NCI-H2029 (cell line): ENCODE data around the gene ENTREP3.
"Not testable (repeated sequence)": the region's sequence is repeated elsewhere in the genome, so short reads cannot be mapped to it uniquely, and the experiment has no call there.

Experiments used
- DNase-seq: peaks from one replicate; lab custom pipeline; 2025; lab: John Stamatoyannopoulos, UW

Gene ENTREP3

DNA sequence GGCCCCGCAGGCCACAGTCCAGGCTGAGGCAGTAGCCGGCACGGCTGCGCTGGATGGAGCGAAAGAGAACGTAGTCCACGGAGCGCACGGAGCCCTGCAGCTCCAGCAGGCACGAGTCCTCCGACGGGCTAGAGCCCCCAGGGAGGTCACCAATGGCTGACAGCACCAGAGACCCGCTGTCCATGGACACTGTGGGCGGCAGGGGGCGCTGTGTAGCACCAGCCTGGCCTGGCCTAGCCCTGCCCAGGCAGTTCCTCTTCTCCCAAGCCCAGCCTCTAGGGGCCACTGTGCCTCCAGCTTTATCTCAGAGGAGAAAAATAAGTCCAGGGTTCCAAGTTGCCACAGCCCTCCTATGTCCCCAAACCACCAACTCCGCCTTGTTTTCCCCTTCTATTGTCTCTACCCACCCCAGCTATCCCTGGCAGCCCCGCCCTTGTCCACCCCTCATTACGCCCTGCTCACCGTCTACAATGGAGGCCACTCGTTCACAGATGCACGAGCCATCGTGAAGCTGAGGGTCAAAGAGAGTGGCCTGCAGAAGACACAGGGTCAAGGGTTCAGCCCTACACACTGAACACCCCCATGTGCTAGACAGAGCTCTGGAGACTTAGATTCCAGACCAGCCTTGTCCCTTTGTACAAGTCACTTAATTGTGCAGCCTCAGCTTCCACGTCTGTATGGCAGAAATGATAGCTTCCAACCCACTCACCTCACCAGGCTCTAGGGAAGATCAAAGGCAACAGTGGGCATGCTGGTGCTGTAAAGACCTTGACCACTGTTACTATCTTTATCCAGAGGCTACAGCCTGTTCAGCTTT is 4.4 kb downstream of the ENTREP3 start:
- peak; percentile 84 for DNase-seq

DNA sequence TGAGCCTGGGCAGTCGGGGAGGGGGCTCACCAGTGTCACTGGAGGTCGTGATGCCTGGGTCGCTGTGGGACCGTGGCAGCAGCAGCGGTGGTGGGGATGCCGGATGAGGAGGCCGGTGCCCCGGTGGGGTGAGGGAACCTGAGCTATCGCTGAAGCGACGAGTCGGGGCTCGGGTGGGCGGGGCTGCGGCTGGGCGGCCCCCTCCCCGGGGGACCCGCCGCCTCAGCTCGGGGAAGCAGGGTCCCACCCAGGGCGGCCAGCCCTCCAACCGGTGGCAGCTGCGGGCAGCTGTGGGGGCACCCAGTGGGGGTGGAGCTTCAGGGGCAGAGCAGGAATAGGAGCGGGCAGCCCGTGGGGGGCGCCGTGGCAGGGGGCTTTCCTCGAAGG is 5.0 kb downstream of the ENTREP3 start:
- no peak for DNase-seq

DNA sequence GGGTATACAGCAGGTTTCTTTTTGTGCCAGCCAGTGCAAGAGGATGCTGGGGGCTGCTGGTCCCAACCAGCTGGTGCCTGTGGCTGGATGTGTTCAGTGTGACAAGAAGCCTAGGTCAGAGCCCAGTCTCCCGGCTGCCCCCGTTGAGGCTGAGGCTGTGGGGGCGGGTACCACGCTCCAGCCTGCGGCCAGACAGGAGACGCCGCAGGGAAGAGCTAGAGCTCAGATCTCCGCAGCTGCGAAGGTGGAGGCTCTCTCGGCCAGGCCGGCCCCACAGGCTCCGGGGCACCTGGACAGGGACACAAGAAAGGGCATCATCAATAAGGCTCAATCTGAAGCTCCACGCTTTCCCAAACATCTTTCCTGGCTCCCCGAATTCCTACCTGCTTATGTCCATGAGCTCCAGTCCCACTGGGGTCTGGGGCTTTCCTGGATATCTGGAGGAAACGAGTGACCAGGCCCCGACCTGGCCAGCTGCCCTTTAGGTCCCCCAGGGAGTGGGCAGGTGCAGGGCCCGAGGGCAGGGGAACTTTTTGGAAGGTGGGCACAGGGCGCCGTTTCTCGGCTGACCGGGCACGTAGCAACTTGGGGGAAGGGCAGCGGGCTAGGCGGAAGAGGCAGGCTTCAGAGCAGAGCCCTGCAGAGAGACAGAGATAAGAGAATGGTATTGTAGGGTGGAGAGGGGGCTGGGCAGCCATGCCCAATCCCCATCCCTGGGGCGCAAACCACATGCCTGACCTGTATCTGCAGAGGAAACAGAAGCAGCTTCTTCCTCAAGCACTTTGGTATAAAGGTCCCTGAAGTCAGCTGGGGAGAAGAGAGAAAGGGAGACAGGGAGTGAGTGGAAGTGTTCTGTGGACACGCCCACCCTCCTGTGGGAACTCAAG is 7.4 kb downstream of the ENTREP3 start:
- no peak for DNase-seq

DNA sequence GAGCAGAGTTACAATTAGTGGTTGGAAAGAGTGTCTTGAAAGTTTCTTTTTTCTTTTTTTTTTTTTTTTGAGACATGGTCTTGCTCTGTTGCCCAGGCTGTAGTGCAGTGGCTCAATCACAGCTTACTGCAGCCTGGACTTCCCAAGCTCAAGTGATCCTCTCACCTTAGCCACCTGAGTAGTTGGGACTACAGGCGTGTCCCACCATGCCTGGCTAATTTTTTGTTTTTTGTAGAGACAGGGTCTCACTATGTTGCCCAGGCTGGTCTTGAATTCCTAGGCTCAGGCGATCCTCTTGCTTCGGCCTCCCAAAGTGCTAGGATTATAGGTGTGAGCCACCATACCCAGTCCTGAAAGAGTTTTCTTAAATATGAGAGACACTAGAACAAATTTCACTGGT is 8.5 kb downstream of the ENTREP3 start:
- DNase-seq = not testable (repeated sequence)

DNA sequence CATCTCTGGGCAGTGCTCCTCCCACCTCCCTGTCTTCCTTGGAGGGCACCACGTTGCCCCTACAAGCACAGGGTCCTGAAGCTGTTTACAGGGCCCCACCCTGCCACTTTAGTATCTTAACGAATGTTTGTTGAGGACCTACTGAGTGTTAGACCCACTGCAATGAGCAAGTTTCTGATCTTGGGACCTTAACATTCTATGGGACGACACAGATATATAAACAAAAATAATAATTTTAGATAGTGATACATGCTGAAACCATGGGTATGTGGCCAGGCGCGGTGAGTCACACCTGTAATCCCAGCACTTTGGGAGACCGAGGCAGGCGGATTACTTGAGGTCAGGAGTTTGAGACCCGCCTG is 10.1 kb downstream of the ENTREP3 start:
- no peak for DNase-seq

DNA sequence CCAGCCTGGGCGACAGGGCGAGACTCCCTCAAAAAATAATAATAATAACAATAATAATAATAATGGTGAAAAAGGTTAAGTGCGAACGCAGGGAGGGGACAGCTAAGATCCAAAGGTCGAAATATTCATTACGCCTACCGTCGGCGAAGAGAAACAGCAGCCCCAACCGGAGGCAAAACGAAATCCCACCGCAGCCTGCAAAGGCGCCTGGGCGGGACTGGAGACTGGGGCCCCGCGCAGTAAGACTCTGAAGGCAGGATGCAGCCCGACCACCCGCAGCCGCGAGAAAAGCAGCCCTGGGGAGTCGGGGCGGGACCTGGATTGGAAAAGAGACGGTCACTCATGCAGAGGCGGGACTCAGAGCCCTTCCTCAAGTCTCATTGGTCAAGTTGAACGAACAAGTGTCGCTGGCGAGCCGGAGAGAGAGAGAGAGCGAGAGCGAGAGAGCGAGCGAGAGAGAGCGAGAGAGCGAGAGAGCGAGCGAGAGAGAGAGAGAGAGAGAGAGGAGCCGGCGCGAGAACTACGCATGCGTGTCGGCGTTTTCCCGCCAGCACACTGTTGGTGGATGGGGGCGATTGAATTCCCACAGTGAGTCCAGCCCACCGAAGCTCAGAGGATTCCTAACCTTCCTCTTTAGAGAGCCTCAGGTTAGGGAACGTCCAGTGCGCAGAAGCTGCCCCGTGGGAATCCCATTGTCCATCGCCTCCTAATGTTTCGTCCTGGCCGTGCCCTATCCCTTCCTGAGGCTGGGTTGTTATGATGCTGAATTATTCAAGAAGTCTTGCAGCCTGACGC is 10.7 kb downstream of the ENTREP3 start:
- DNase-seq = peak; percentile 97

DNA sequence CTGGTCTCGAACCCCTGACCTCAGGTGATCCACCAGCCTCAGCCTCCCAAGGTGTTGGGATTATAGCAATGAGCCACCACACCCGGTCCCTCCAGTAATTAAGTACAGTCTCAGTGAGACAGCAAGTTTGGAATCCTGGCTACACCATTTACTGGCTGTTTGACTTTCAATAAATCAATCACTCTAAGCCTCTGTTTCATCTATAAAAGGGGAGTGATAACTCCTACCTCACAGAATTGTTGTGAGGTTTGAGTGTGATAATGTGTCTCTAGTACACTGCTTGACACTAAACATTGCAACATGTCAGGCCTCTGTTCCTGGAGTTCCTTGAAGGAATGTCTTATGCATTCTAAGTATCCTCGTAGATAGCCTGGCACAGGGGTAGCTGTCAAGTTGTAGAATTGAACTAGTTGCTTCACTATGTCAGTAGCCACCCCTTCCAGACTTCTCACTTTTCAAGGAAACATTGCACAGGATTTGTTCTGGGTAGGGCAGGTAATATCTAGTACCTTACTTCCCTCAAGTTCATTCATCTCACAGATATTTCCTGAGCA is 12.4 kb downstream of the ENTREP3 start:
- DNase-seq = no peak

DNA sequence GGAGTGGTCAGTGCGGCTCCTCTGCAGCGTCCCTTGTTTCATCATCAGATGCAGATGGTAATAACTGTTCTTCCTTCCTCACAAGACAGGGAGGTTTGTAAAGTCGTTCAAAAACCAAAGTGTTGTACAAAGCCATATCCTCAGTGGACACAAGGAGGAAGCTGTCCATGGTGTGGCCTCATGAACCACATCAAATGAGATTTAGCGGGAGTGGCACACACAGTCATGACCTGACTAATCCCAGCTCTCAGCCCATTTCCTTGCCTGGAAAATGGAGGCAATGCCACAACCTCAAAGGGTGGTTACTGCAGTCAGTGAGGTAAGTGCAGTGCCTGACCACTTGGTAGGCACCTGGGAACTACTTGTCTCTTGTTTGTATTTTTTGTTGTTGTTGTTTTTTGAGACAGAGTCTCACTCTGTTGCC is 13.4 kb downstream of the ENTREP3 start:
- DNase-seq = no peak

DNA sequence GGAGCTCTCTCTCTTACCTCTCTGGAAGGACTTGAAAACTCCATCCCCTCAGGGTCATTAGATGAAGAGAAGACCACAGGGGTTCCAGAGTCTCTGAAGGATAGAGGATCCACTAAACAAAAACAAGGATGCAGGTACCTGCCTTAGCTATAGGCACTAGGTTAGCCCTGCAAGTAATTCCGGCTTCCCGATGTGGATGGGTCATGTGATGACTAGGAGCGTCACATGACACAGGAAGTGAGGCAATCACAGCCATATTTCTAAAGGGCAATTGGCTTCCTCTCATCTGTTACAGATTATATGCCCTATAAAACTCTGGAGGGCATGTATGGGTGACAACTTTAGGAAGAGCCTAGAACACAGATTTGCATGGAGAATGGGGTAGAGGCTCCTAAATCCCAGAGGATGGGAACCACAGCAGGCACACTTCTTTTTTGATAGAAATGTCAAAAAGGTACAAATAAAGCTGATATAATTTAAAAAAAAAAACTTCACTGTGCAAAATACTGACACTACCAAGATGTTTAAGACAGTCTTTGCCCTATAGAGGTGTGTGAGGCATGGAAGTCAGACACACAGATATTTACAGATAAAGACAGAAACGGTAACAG is 14.1 kb downstream of the ENTREP3 start:
- DNase-seq = peak; percentile 86

DNA sequence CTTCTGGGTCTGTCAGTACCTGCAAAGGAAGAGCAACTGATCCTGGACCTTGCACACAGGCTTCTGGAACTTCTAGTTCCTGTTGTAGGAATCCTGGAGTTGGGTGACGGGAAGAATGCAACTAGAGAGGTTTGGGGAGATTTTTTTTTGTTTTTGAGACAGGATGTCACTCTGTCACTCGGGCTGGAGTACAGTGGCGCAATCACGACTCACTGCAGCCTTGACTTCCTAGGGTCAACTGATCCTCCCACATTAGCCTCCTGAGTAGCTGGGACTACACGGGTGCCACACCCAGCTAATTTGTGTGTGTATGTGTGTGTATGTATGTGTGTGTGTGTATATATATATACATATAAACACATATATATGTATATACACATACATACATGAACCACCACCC is 18.8 kb downstream of the ENTREP3 start:
- no peak for DNase-seq

DNA sequence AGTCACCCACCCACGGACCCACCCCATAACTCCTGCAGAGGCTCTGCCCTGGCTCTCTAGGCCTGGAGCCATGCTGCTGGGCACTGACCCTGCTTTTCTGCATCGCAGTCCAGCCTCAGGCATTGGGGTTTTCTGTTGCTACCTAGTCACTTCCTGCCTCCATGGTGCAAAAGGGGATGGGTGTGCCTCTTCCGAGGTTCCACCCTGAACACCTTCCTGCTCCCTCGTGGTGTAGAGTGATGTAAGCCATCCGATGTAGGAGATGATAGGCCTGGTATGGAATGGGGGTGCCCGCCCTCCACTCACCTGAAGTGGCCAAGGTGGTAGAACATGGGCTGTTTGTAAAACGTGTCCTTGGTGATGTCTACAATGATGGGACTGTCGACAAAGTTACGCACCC is 19.9 kb downstream of the ENTREP3 start:
- DNase-seq = not testable (repeated sequence)

DNA sequence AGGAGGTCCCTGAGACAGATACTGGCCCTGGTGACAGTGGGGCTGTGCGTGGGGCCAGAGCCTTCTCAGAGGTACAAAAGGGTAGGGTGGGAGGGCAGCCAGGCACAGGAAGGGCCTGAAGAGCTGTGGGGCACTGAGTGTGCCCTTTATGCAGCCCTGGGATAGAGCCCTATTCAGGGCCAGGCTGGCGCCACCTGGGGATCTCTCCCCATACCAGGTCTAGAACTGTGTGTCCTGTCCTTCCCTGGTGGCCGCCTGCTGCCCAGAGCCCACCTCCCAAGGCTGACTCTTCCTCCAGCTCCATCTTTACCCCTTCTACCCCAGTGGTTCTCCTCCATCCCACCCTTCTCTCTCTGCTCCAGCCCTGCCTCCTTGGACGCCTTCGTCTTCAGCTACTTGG is 21.8 kb downstream of the ENTREP3 start:
- not testable (repeated sequence) for DNase-seq

DNA sequence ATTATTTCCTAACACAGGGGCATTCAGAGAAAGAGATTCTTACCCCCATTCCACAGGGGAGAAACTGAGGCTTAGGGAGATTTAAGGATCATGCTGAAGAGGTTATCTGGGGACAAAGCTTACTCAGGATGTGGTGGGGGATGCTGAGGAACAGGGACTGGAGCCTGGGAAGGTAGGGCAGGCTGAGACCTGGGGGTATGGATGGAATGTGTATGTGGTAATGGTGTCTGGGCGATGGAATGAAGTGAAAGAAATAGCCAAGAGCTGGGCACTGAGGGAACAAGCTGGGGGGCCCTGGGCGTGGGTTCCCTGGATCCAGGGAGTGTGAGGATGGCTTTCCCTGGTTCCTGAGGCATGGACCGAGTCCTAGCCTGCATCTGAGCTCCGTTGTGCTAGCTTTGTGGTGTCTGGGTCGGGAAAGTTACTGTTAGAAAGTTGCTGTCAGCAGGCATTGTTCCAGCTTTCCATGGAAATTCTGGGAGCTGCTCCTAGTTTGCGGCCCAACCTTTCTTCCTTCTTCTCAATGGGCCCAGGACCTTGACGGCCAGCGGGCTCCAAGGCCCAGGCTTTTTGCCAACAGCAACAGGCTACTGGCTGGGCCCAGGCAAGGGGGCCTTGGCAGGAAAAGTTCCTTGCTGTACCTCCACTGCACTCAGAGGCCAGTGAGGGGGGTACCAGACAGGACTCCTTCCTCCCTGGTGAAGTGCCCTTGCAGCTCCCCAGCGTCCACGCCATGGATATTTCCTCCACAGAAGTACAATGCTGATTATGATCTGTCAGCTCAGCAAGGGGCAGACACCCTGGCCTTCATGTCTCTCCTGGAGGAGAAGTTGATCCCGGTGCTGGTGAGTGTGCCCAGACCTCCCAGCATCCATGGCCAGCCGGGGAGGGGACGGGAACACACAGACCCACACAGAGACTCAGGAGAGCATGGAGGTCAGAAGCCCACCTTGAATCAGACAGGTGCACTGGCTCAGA is 23.0 kb downstream of the ENTREP3 start:
- not testable (repeated sequence) for DNase-seq

DNA sequence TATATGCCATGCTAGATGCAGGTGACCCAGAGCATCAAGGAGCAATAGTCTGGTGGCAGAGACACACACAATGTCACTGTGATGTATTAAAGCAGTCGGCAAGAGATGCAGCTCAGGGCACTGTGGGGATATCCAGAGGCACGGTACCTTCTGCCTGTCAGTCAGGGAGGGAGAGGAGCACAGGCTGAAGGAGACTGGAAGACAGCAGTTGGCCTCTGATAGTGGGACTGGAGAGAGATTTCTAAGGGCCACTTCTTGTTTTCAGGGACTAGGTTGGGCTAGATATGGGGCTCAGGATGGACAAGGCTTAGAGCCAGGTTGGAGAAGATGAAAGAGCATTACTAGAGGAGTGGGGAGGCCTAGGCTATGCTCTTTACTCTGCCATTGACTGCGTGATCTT is 24.0 kb downstream of the ENTREP3 start:
- DNase-seq = not testable (repeated sequence)

DNA sequence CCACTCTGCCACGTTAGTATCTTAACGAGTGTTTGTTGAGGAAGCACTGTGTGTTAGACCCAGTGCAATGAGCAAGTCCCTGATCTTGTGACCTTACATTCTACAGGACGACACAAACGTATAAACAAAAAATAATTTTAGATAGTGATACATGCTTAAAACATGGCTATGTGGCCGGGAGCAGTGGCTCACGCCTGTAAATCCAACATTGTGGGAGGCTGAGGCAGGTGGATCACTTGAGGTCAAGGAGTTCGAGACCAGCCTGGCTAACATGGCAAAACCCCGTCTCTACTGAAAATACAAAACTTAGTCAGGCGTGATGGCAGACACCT is 27.2 kb downstream of the ENTREP3 start:
- DNase-seq = no peak

DNA sequence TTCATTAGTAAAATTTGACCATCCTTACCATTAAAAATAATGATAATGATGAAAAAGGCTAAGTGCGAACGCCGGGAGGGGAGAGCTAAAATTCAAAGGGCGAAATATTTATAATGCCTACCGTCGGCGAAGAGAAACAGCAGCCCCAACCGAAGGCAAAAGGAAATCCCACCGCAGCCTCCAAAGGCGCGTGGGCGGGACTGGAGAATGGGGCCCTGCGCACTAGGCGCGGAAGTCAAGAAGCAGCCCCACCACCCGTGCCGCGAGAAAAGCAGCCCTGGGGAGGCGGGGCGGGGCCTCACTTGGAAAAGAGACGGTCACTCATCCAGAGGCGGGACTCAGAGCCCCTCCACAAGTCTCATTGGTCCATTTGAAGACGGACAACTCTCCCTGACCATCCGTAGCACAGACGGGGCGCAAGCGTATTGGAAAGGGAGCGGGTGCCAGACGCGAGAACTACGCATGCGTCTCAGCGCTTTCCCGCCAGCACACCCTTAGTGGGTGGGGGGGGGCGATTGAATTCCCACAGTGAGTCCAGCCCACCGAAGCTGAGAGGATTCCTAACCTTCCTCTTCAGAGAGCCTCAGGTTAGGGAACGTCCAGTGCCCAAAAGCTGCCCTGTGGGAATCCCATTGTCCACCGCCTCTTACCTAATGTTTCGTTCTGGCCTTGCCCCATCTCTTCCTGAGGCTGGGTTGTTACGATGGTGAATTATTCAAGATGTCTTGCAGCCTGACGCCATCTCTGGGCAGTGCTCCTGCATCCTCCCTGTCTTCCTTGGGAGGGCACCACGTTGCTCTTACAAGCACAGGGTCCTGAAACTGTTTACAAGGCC is 27.8 kb downstream of the ENTREP3 start:
- DNase-seq = peak; percentile 98

DNA sequence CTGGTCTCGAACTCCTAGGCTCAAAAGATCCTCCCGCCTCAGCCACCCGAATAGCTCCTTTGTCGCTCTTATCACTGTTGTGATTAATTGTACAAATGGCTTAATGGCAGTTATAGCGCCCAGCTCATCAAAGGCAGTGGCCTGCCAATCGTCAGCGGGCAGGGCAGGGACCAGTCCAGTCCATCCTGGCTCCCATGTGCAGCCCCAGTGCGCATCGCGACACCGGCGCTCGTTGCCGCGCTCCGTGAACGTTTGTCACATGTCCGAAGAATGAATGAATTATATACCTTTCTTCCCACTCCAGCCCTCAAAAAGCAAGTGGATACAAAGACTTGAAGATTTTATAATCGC is 28.4 kb downstream of the ENTREP3 start:
- DNase-seq = peak; percentile 34

DNA sequence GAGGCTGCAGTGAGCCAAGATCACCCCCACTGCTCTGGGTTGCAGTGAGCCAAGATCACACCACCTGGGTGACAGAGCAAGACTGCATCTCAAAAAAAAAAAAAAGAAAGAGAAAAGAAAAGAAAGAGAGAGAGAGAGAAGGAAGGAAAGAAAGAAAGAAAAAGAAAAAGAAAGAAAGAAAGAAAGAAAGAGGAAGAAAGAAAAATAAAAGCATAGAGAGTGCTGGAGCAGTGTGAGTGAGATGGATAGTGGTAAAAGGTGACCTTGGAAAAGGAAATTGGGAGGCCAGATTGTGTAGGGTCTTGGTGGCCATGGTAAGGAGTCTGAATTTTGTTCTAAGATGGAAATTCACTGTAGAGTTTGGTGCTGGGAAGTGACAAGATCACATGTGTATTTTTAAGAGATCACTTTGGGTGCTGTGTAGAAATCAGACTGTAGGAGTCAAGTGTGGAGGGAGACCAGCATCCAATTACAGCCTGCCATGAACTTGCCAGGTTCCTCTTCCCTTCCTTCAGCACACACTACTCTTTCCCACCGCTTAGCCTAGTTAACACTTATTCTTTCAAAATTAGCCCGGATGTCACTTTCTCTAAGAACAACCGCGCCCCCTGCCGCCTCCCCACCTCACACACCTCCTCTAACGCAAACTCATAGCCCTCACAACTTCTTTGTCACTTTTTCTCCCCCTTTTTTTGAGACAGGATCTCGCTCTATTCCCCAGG is 28.9 kb downstream of the ENTREP3 start:
- peak; percentile 48 for DNase-seq

DNA sequence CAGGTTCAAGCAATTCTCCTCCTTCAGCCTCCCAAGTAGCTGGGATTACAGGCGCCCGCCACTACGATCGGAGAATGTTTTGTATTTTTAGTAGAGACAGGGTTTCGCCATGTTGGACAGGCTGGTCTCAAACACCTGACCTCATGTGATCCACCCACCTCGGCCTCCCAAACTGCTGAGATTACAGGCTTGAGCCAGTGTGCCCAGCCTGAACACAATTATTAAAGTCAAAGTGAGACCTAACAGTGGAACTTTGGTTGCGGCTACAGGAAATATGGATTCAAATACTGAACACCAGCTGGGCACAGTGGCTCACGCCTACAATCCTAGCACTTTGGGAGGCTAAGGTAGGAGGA is 29.9 kb downstream of the ENTREP3 start:
- not testable (repeated sequence) for DNase-seq
